NCI-H187 (cell line): Measurements from ENCODE around the gene RFXANK.
"Not testable (repeated sequence)": the region's sequence is repeated elsewhere in the genome, so short reads cannot be mapped to it uniquely, and the experiment has no call there.

Experiments used
- DNase-seq, 2 experiments: peaks; one replicate each; lab custom pipeline; 2025; lab: John Stamatoyannopoulos, UW

The RFXANK gene

GRCh38 chr19:19170053-19170872 lies 21.8 kb upstream of the RFXANK start, which contains the start of gene MEF2B:
TSS of gene MEF2B (minus strand) at chr19:19170263. CDS start at chr19:19150735, 19,528 bp downstream.
- DNase-seq = peak; percentile 18 to 34

DNA sequence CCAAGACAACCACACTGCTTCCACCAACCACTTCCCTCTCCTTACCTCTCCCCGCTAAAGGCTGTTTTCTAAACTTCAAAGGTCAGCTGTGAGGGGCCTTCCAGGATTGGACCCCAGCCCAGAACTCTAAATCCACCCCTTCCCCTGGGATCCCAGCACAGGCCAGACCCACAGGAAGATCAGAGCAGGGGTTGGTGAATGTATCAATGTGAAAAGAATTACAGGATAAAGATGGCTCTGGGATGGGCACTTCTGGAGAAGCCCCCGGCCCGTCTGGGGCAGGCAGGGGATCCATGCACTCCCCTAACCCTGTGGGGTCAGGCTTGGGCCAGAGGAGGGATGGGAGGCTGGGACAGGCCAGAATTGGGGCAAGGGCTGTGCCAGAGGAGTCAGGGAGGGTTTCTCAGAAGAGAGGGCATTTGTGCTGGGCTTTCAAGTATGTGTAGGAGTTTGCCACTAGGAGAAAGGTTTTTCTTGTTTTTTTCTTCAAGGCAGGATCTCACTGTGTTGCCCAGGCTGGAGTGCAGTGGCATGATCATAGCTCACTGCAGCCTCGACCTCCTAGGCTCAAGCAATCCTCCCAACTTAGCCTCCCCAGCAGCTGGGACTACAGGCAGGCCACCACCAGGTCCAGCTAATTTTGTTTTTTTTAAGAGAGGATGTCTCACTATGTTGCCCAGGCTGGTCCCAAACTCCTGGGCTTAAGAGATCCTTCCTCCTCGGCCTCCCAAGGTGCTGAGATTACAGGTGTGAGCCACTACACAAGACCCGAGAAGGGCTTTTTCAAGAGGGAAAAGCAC lies 21.0 kb upstream of the RFXANK start:
- no peak for DNase-seq

- no peak for DNase-seq
Measured at GRCh38 chr19:19171821-19172532, 20.1 kb upstream of the RFXANK start.

DNA sequence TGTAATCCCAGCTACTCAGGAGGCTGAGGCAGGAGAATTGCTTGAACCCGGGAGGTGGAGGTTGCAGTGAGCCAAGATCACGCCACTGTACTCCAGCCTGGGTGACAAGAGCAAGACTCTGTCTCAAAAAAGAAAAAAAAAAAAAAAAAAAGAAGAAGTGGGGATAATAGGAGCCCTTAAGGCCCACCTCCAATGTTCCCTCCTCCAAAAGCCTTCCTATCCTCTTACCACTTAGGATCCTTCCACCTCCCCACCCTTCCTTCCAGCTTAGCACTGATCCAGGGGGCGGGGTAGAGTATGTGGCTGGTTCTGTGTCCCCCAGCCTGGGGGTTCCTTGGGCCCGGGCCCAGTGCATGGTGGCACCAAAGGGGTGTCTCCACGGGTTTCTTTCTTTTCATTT lies 18.8 kb upstream of the RFXANK start:
- DNase-seq = not testable (repeated sequence)

GRCh38 chr19:19176950-19177349 lies 15.1 kb upstream of the RFXANK start:
- no peak for DNase-seq

GRCh38 chr19:19179548-19180441 lies 12.3 kb upstream of the RFXANK start:
- no peak for DNase-seq

- DNase-seq = no peak
Measured at GRCh38 chr19:19181488-19181998, 10.5 kb upstream of the RFXANK start.

DNA sequence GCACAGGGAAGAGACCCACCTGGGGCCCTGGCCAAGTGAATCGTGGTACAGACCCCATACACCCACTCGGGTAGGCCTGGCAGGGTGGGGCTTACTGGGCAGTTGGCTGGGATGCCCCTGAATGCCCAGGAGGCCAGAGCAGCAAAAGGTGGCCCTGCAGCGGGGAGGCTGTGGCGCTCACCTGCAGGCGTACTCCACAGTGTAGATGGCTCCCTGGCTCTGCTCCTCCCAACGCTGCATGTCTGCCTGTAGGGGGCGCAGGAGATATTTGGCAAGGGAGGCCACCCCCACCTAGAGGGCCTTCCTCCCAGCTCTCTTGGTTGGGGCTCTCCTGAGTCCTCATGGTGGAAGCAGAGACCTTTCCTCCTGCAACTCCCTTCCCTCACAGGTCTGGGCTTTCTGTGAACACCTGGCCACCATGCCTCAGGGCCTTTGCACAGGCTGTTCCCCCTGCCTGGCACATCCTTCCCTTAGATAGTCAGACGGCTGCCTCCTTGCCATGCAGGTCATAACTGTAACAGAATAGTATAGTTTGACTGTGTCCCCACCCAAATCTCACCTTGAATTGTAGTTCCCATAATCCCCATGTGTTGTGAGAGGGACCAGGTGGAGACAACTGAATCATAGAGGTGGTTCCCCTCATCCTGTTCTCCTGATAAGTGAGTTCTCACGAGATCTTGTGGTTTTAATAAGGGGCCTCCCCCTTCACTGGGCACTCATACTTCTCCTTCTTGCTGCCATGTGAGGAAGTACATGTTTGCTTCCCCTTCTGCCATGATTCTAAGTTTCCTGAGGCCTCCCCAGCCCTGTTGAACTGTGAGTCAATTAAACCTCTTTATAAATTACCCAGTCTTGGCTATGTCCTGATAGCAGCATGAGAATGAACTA lies 6.0 kb upstream of the RFXANK start:
- DNase-seq = no peak

DNA sequence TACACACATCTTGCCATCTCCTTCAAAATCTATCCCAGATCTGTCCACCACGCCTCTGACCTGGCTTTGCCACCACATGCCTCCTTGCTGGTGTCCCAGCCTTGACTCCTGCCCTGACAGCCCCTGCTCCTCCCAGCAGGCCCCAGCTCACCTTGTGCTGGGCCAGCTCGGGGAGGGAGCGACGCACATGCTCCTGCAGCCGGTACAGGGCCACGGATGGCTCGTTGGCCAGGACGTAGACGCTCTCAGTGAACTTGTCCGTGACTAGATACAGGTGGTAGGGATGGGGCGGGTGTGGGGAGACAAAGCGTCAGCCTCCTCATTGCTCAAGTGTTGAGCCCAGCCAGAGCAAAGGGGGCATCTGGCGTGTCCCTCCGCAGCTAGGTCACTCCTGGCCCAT lies 5.3 kb upstream of the RFXANK start:
- no peak for DNase-seq

DNA sequence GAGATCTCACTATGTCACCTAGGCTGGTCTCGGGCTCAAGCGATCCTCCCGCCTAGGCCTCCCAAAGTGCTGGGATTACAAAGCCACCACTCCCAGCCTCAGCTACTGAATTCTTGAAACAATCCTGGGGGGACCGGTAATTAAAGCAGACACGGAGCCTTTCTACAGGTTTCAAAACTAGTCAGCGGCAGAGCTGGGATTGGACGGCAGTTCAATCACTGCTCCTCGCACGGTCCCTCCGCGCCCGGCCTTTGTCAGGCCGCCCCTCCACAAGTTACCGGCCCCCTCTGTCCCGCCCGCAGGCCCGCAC lies 335 bp upstream of the RFXANK start:
- no peak for DNase-seq

DNA sequence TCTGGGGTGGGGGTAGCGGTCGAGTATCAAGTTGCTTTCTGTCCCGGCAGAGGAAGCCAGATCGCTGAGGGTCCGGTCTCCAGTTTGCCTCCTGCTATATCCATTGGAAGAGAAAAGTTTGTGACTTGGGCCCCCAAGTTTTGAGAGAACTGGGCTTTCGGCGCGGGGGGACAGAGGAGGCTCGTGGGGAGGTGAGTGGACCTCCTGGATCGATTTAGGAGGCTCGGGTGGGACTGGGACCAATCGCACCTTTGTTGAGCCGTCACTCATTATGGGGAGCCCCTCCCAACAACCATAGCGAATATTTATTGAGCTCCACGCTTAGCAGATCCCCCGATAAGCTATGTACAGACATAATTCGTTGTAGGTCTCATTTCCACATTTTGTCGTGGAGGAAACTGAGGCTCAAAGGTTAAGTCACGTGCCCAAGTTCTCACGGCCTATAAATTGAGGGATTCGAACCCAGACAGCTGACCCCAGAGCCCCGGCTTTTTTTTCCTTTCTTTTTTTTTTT lies 909 bp downstream of the RFXANK start:
- no peak for DNase-seq

- no peak for DNase-seq
Measured at GRCh38 chr19:19193926-19194325, 1.9 kb downstream of the RFXANK start.

GRCh38 chr19:19201697-19202630 lies 9.9 kb downstream of the RFXANK start:
- no peak for DNase-seq

DNA sequence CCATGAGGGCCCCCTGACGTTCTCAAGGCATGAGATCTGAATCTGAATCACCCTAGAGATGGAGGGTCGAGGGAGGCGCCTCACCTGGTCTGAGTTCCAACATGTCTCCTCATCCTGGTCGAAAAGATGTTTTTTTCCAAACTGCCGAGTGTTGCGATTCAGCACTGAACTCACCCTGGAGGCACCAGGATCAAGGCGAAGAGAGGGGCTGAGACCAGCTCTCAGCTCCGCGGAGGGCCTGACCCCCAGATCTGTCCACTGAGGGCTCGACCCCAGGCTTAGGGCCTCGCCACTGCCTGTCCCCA lies 10.6 kb downstream of the RFXANK start:
- DNase-seq = no peak

DNA sequence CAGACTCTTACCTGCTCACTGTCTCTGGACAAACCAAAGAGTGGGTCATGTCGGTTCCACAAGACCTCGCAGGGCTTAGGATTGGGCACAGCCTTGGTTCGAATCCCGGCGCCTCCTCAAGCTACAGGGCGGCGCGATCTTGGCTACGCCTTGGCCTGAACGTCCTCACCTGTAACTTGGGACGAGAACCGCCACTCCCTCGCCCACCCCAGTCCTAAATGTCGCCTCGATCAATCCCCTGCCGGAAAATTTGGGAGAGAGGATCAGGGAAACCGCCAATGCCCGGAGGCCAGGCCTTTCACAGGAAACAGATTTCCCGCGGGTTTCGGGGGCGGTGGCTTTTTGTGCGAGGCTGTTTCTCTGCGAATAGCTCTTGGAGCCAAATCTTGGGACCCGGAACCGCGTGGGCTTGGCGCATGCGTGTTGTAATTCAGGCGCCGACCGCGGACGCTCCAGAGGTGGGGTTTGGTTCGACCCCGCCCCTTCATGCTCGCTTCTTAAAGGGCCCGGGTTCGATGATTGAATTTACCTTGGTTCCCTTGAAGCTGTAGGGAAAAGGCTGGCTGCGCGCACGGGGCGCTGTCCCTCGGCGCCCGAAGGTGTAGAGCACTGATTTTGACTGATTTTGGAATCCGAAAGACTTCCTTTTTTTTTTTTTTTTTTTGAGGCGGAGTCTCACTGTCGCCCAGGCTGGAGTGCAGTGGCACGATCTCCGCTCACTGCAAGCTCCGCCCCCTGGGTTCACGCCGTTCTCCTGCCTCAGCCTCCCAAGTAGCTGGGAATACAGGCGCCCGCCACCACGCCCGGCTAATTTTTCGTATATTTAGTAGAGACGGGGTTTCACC lies 11.2 kb downstream of the RFXANK start, which contains the start of gene NR2C2AP:
Gene NR2C2AP (minus strand): TSS at position 403 of the 845 bp plus-strand sequence. CDS start 354 bp downstream, at position 49.
- DNase-seq = peak; percentile 71 to 79

DNA sequence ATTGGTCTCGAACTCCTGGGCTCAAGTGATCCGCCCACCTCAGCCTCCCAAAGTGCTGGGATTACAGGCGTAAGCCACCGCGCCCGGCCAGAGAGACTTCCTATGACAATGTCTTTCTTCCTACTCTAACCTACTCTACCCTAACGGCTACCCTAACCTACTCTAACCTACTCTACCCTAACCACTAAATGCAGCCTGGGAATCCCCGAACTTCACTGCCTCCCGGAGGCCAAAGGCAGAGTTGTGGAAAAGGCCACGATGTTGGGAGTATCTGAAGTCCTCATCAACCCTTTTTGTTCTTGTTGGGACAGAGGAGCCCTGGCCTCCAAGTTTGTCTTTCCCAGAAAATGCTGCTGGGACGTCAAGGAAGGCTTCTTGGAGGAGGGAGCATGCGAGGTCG lies 12.1 kb downstream of the RFXANK start:
- DNase-seq = no peak

DNA sequence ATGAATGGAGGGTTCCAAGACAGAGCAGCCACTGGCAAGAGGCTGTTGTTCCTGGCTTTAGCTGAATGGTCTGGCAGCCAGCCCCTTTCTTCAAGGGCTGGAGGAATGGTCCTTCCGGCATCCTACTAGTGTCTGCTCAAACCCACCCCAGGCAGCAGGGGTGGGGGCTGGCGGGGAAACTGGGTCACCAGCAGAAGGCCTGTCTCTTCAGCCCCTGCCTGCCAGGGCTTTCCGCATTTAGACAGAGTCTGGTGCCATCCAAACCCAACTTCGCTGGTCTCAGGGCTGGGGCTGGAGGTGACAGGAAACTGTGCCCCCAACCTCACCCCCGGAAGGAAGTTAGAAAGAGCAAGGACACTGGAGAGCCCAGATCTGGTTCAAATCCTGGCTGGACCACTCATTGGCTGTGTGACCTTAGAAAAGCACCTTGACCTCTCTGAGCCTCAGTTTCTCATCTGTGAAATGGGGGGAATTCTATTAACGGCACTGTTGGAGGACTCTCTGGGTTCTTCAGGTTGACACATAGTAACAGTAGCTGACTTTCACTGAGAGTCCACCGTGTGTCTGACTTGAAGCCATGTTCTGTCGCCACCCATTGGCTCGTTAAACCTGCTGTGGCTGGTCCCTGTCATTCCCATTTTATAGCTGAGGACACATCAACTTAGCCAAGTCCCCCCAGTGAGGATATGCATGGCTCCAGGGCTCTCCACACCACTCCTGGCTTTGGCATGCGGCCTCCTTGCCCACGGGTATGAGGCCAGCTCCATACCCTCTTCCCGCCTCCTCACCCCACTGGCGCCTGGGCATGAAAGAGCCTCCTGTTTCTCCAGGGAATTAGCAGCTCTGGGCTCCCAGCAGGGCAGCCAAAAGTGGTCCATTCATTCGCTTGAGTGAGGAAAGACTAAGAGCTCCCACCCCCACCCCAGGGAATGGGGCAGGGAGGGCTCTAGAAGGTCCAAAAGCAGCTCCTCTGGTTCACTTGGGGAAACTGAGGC lies 13.7 kb downstream of the RFXANK start:
- no peak for DNase-seq
